Measurements from ENCODE around the gene SLC2A8.

The SLC2A8 gene, protein sequence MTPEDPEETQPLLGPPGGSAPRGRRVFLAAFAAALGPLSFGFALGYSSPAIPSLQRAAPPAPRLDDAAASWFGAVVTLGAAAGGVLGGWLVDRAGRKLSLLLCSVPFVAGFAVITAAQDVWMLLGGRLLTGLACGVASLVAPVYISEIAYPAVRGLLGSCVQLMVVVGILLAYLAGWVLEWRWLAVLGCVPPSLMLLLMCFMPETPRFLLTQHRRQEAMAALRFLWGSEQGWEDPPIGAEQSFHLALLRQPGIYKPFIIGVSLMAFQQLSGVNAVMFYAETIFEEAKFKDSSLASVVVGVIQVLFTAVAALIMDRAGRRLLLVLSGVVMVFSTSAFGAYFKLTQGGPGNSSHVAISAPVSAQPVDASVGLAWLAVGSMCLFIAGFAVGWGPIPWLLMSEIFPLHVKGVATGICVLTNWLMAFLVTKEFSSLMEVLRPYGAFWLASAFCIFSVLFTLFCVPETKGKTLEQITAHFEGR

DNA sequence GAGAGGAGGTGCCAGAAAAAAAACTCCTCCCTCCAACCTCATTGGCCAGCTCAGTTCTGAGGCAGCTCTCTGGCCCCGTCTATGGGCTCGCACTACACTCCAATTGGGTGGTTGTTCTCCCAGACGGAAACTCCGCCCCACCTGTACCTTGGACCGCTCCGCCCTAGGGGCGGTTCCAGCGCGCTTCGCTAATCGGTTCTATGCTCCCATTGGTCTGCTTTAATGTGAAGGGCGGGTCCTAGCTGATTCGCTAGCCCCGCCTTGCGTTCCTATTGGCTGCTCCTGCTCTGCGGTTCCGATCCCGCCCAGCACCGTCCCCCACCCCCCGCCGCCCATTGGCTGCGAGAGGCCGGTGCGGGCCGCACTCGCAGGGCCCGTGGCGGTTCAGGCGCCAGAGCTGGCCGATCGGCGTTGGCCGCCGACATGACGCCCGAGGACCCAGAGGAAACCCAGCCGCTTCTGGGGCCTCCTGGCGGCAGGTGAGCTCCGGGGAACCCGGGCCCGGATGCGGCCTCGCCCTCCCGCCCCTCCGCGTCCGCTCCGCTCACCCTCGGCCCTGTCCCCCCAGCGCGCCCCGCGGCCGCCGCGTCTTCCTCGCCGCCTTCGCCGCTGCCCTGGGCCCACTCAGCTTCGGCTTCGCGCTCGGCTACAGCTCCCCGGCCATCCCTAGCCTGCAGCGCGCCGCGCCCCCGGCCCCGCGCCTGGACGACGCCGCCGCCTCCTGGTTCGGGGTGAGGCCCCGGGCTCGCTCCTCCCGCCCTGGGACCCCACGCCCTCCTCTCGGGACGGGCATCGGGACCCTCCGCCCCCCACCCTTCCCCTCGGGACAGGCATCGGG is at the start of gene SLC2A8:
Gene SLC2A8, plus strand, starts transcription at position 362 of the 838 bp plus-strand sequence. Its CDS starts 62 bp downstream, at position 424.
- no peaks in the 10 kb centered on the region for H3K79me2 ChIP-seq (ENCODE audit: control insufficient read depth, insufficient read depth, low read length, unreplicated experiment)
- no peaks in the 10 kb centered on the region for H3K36me3 ChIP-seq (ENCODE audit: insufficient read depth, low read length)
- H3K27ac ChIP-seq (ENCODE audit: low read depth, low read length) = no peak within 1 kb of the TSS
- H3K4me3 ChIP-seq (ENCODE audit: low read depth, low read length) = peak within 1 kb of the TSS; percentile 94
- peak within 1 kb of the TSS; percentile 85 for H2AFZ ChIP-seq (ENCODE audit: low read length, unreplicated experiment)
- no peaks in the 10 kb centered on the region for H3K4me1 ChIP-seq (ENCODE audit: control insufficient read depth, insufficient read depth, low read length, unreplicated experiment)
- no peaks in the 10 kb centered on the region; the same call in 1 of the 2 replicates for H3K27me3 ChIP-seq (ENCODE audit: insufficient read depth, low read length)

DNA sequence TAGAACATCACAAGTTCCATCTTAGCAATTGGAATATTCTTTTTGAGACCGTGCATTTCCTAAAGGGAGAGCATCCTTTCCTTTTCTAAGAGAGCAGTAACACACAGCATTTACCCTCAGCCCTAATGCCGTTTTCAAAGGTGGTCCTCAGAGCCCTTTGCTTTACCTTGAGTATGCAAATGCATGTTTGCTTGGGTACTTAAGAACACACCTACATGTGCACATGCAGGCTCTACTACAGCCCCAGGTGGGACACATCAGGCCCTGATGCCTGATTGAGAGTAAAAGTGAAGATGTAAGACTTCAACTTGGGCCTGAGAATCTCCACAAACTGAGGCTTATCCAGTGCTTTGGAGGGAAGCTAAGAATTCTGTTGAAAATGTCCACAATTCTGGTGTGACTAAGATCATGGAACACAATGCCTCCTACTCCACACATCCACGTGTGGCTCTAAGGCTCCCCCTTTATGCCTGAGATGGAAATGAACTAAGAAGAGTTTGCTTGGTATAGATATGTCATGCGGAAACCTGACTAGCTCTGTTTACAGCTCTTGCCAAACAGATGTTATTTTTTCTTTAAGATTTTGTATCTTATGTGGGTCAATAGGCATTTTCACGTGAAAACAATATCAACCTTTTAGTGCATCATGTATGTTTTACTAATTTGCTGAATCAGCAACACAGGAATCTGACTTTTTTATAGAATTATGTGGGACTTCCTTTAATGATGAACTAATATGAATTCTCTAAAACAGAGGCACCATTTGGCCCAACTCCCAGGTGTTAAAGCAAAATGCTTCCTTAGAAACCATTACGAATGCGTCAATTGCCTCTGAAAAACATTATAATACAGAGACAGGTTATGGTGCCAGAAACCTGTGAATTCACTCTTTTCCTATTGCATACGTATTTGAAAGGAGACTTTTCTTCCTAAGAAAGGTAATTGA is 48.9 kb upstream of the SLC2A8 start:
- Histone ChIP-seq H3K27me3 (ENCODE audit: insufficient read depth, low read length) (no peaks in the 10 kb centered on the region), H3K36me3 (ENCODE audit: insufficient read depth, low read length) (no peaks in the 10 kb centered on the region), H3K27ac (ENCODE audit: low read depth, low read length) (no peak overlapping the region), H3K79me2 (ENCODE audit: control insufficient read depth, insufficient read depth, low read length, unreplicated experiment) (no peaks in the 10 kb centered on the region), H3K4me3 (ENCODE audit: low read depth, low read length) (no peak overlapping the region), H3K4me1 (ENCODE audit: control insufficient read depth, insufficient read depth, low read length, unreplicated experiment) (no peaks in the 10 kb centered on the region), H2AFZ (ENCODE audit: low read length, unreplicated experiment) (no peak overlapping the region)

DNA sequence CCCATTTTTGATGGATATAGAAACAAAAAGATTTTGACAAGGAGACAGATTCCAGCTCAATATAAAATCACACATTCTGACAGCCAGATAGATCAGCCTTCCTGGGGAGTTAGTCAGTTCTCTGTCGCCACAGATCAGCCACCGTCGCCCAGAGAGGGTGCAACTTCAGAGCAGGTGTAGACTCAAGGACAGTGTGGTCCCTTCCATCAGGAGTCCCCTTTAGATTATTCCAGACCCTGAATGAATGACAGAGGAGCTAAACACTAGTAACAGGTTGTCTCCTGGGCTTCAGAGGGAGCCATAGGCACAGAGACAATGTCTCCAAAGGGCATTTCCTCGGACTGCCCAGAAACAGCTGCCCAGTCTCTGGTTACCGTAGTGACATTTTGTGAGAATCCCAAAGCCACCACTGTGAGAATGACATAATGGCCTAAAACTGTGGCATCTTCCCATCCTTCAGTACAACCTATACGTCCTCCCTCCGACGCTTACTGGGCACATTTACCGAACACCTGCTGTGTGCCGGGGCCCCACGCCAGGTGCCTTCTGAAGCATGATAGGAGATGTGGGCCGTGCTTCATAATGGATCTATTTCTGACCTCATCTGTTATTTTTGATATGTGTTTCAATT is 47.4 kb upstream of the SLC2A8 start:
- Histone ChIP-seq H3K27me3 (ENCODE audit: insufficient read depth, low read length) (no peaks in the 10 kb centered on the region), H3K79me2 (ENCODE audit: control insufficient read depth, insufficient read depth, low read length, unreplicated experiment) (no peaks in the 10 kb centered on the region), H2AFZ (ENCODE audit: low read length, unreplicated experiment) (no peak overlapping the region), H3K36me3 (ENCODE audit: insufficient read depth, low read length) (no peaks in the 10 kb centered on the region), H3K4me1 (ENCODE audit: control insufficient read depth, insufficient read depth, low read length, unreplicated experiment) (no peaks in the 10 kb centered on the region), H3K27ac (ENCODE audit: low read depth, low read length) (no peak overlapping the region), H3K4me3 (ENCODE audit: low read depth, low read length) (no peak overlapping the region)

DNA sequence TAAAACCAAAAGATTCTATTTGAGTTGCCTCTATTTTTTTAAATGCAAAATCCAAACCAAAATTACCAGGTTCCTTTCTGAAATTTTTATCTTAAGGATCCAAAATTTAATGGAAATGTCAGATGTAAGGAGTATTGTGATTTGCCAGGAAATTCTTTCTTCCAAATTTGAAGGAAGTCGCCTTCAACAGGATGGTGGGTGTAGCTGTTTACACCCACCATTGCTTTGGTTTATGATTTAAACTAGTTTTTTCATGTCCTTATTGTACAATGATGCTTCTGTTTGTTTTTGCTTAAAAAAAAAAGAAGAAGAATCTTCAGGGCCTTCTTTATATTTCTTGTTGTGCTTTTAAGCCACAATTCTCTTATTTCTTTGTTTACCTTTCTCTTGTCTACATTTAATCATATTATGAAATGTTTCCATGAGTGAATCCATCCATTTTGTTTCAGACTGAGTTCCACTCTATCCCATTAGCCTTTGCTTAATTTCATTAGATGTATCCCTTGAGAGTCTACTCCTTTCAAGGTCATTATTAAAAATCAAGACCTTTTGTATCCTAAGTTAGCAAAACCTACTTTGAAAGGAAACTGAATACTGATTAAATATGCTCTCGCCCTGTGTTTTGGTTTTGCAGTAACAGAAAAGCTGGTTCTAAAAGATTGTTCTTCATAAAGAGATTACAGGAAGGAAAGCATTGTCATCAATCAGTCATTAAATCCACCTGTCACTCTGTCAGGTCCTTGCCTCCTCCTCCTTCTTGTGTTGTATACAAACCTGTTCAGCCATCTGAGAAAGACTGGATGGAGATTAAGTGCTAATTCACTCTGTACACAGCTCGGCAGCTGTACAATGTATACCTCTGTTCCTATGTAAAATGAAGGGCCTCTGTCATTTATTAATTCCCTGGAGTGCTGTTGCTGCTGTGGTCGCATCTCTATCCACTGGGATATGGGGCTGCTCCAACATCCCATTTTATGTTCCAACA is 45.5 kb upstream of the SLC2A8 start:
- Histone ChIP-seq H3K27ac (ENCODE audit: low read depth, low read length) (no peak overlapping the region), H3K4me3 (ENCODE audit: low read depth, low read length) (no peak overlapping the region), H2AFZ (ENCODE audit: low read length, unreplicated experiment) (no peak overlapping the region), H3K79me2 (ENCODE audit: control insufficient read depth, insufficient read depth, low read length, unreplicated experiment) (no peaks in the 10 kb centered on the region), H3K4me1 (ENCODE audit: control insufficient read depth, insufficient read depth, low read length, unreplicated experiment) (no peaks in the 10 kb centered on the region), H3K36me3 (ENCODE audit: insufficient read depth, low read length) (no peaks in the 10 kb centered on the region), H3K27me3 (ENCODE audit: insufficient read depth, low read length) (no peaks in the 10 kb centered on the region)

DNA sequence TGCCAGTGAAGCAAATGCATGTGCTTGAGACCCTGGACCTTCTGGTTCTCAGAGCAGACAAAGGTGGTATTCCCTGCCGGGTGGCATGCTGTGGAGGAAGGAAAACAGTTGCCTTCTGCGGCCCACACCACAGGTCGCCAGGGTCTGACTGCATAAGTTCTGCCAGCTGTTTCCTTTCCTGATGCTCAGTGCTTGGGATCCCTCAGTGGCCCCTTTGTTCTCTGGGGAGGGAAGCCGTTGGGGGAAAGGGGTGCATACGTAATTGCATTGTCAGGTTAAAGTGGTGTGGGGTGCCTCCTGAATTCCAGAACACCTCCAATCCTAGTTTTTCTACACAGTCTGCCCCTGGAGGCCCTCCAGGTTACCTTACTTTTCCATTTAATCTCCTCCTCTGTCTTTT is 43.1 kb upstream of the SLC2A8 start:
- H3K27ac ChIP-seq (ENCODE audit: low read depth, low read length) = no peak overlapping the region
- no peaks in the 10 kb centered on the region for H3K27me3 ChIP-seq (ENCODE audit: insufficient read depth, low read length)
- no peaks in the 10 kb centered on the region for H3K4me1 ChIP-seq (ENCODE audit: control insufficient read depth, insufficient read depth, low read length, unreplicated experiment)
- H2AFZ ChIP-seq (ENCODE audit: low read length, unreplicated experiment) = no peak overlapping the region
- H3K4me3 ChIP-seq (ENCODE audit: low read depth, low read length) = no peak overlapping the region
- H3K36me3 ChIP-seq (ENCODE audit: insufficient read depth, low read length) = no peaks in the 10 kb centered on the region; the same call in 1 of the 2 replicates
- H3K79me2 ChIP-seq (ENCODE audit: control insufficient read depth, insufficient read depth, low read length, unreplicated experiment) = no peaks in the 10 kb centered on the region

- Histone ChIP-seq H3K79me2 (ENCODE audit: control insufficient read depth, insufficient read depth, low read length, unreplicated experiment) (no peaks in the 10 kb centered on the region), H3K4me3 (ENCODE audit: low read depth, low read length) (no peak overlapping the region), H3K27me3 (ENCODE audit: insufficient read depth, low read length) (no peaks in the 10 kb centered on the region), H3K27ac (ENCODE audit: low read depth, low read length) (no peak overlapping the region), H3K4me1 (ENCODE audit: control insufficient read depth, insufficient read depth, low read length, unreplicated experiment) (no peaks in the 10 kb centered on the region), H3K36me3 (ENCODE audit: insufficient read depth, low read length) (no peaks in the 10 kb centered on the region; the same call in 1 of the 2 replicates), H2AFZ (ENCODE audit: low read length, unreplicated experiment) (no peak overlapping the region)
Observed at GRCh38 chr9:127356906-127357305, 40.1 kb upstream of the SLC2A8 start.

DNA sequence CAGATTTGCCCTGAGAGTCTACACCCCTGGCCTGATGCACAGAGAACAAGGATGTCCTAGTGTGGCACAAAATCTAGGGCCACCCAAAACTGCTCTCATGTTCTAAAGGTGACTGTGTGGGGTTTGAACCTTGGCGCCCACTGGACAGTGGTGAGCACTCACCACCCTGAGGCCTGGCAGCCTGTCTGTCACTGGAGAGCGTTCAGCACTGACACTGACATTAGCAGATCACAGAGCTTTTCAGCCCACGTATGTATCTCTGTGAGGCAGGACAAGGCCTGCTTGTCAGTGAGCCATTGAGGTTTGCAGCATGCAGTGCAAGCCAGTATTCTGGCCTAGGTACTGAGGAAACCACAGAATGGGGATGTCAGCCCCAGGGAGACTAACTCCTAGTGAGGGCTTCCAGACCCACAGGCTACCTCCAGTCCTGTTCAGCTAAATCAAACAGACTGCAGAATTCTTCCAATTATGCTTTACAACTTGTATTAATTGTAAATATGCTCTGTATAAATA is 38.9 kb upstream of the SLC2A8 start:
- Histone ChIP-seq H3K27me3 (ENCODE audit: insufficient read depth, low read length) (no peaks in the 10 kb centered on the region), H3K36me3 (ENCODE audit: insufficient read depth, low read length) (no peaks in the 10 kb centered on the region; the same call in 1 of the 2 replicates), H3K27ac (ENCODE audit: low read depth, low read length) (no peak overlapping the region), H3K4me3 (ENCODE audit: low read depth, low read length) (no peak overlapping the region), H3K4me1 (ENCODE audit: control insufficient read depth, insufficient read depth, low read length, unreplicated experiment) (no peaks in the 10 kb centered on the region), H3K79me2 (ENCODE audit: control insufficient read depth, insufficient read depth, low read length, unreplicated experiment) (no peaks in the 10 kb centered on the region), H2AFZ (ENCODE audit: low read length, unreplicated experiment) (no peak overlapping the region)

DNA sequence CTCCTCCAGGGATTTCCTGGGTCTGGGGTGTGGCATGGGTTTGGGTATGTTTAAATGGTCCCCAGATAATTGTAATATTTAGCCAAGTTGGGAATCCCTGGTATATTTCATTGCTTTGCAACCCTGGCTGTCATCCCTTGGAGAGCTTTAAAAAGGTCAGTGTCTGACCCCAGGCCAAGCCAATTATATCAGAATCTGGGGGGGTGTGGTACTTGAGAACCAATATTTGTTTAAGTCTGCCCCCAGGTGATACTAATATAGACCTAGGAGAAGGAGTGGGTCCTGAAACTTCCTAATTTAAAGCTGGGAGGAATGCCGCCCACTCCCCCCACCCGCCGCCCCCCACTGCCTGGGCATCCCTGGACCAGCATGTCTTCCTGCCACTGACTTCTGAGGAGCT is 38.2 kb upstream of the SLC2A8 start:
- Histone ChIP-seq H2AFZ (ENCODE audit: low read length, unreplicated experiment) (no peak overlapping the region), H3K27me3 (ENCODE audit: insufficient read depth, low read length) (no peaks in the 10 kb centered on the region), H3K36me3 (ENCODE audit: insufficient read depth, low read length) (no peaks in the 10 kb centered on the region; the same call in 1 of the 2 replicates), H3K79me2 (ENCODE audit: control insufficient read depth, insufficient read depth, low read length, unreplicated experiment) (no peaks in the 10 kb centered on the region), H3K4me1 (ENCODE audit: control insufficient read depth, insufficient read depth, low read length, unreplicated experiment) (no peaks in the 10 kb centered on the region), H3K4me3 (ENCODE audit: low read depth, low read length) (no peak overlapping the region), H3K27ac (ENCODE audit: low read depth, low read length) (no peak overlapping the region)

DNA sequence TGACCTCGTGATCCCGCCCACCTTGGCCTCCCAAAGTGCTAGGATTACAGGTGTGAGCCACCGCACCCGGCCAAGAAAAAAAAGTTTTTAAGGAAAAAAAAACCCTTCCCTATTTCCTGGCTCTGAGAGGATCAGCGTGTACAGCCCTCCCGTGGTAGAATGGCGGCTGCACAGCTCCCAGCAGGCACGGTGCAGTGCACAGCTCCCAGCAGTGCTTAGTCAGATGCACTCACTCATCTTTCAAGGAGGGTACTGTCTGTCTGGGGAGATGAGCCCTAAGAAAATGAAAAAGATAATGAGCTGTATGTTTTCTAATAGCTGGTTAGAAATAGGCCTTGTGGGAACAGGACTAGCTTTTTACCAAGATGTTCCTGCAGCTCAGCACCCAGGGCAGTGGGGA is 36.7 kb upstream of the SLC2A8 start:
- H3K4me3 ChIP-seq (ENCODE audit: low read depth, low read length) = no peak overlapping the region
- H3K27ac ChIP-seq (ENCODE audit: low read depth, low read length) = no peak overlapping the region
- H3K27me3 ChIP-seq (ENCODE audit: insufficient read depth, low read length) = no peaks in the 10 kb centered on the region
- H3K79me2 ChIP-seq (ENCODE audit: control insufficient read depth, insufficient read depth, low read length, unreplicated experiment) = no peaks in the 10 kb centered on the region
- no peaks in the 10 kb centered on the region for H3K4me1 ChIP-seq (ENCODE audit: control insufficient read depth, insufficient read depth, low read length, unreplicated experiment)
- H3K36me3 ChIP-seq (ENCODE audit: insufficient read depth, low read length) = no peaks in the 10 kb centered on the region; the same call in 1 of the 2 replicates
- no peak overlapping the region for H2AFZ ChIP-seq (ENCODE audit: low read length, unreplicated experiment)
